Stimulated activated naive CD8-positive, alpha-beta T cell treated with anti-CD3 and anti-CD28 coated beads, Interleukin-15, Interleukin-2, amounts not matched to agents 100 U/mL and 50 U/mL, for 24 hours (primary cell): ENCODE results near the gene SYNGR3.
A peak's percentile ranks its signal among the peaks of the same experiment; 100 is the strongest.

ENCODE experiments used
- ATAC-seq: fragments of 150-1000 bp; cut with Tn5 transposase; one replicate; pipeline ENCODE4 v1.10.0; 2021
- DNase-seq: peaks from one replicate; pipeline ENCODE4 v3.0.0; 2021

The SYNGR3 gene

GRCh38 chr16:1992704-1993317 lies 3.0 kb downstream of the SYNGR3 start:
- DNase-seq = no peak
- no peak for ATAC-seq

- ATAC-seq (no peak), DNase-seq (no peak)
Observed at GRCh38 chr16:1993731-1994131, 4.0 kb downstream of the SYNGR3 start.

- ATAC-seq (no peak), DNase-seq (no peak)
Observed at GRCh38 chr16:1997494-1998359, 8.0 kb downstream of the SYNGR3 start.

- ATAC-seq (no peak), DNase-seq (no peak)
Observed at GRCh38 chr16:1998360-1998835, 8.6 kb downstream of the SYNGR3 start.

- no peak for ATAC-seq
Observed at GRCh38 chr16:1998852-1999801, 9.4 kb downstream of the SYNGR3 start.

GRCh38 chr16:1999866-2000514 lies 10.2 kb downstream of the SYNGR3 start:
- no peak for DNase-seq
- ATAC-seq = no peak

More at GRCh38 chr16:1998852-1999801, 9.4 kb downstream of the SYNGR3 start:
- no peak for DNase-seq

GRCh38 chr16:2001035-2001434 lies 11.3 kb downstream of the SYNGR3 start:
- no peak for ATAC-seq
- DNase-seq = no peak

GRCh38 chr16:2001456-2002355 lies 11.9 kb downstream of the SYNGR3 start:
- ATAC-seq = no peak
- no peak for DNase-seq

GRCh38 chr16:2002406-2003230 lies 12.8 kb downstream of the SYNGR3 start:
- DNase-seq = no peak
- no peak for ATAC-seq

GRCh38 chr16:2003231-2003826 lies 13.6 kb downstream of the SYNGR3 start:
- DNase-seq (no peak), ATAC-seq (no peak)

- DNase-seq = peak; percentile 94
- peak; percentile 83 for ATAC-seq
Observed at GRCh38 chr16:2003827-2004641, 14.3 kb downstream of the SYNGR3 start.

- DNase-seq (no peak), ATAC-seq (no peak)
Observed at GRCh38 chr16:2004795-2005517, 15.2 kb downstream of the SYNGR3 start.

- no peak for DNase-seq
- no peak for ATAC-seq
Observed at GRCh38 chr16:2005646-2006045, 15.9 kb downstream of the SYNGR3 start.

GRCh38 chr16:2006317-2006716 lies 16.5 kb downstream of the SYNGR3 start:
- ATAC-seq = no peak
- no peak for DNase-seq

GRCh38 chr16:2007081-2007836 lies 17.5 kb downstream of the SYNGR3 start:
- DNase-seq (no peak), ATAC-seq (no peak)

GRCh38 chr16:2008009-2008526 lies 18.3 kb downstream of the SYNGR3 start:
- ATAC-seq (peak; percentile 20), DNase-seq (peak; percentile 61)
